ENCODE results near the gene TENT4B.

TENT4B gene

GRCh38 chr16:50271148-50272041 lies 118.3 kb downstream of the TENT4B start:
- H2AFZ ChIP-seq (ENCODE audit: low read depth, low read length) = no peak overlapping the region
- H3K4me3 ChIP-seq (ENCODE audit: low read length) = no peak overlapping the region
- peaks cover 5% of the 10 kb centered on the region for H3K4me1 ChIP-seq (ENCODE audit: insufficient read depth, low read length)
- no peaks in the 10 kb centered on the region for H3K36me3 ChIP-seq (ENCODE audit: insufficient read depth, low read length)
- no peaks in the 10 kb centered on the region for H3K9me3 ChIP-seq (ENCODE audit: low read length)
- no peaks in the 10 kb centered on the region for H3K27me3 ChIP-seq (ENCODE audit: insufficient read depth, low read length)

GRCh38 chr16:50272111-50272571 lies 119.0 kb downstream of the TENT4B start:
- no peaks in the 10 kb centered on the region for H3K27me3 ChIP-seq (ENCODE audit: insufficient read depth, low read length)

GRCh38 chr16:50272687-50273381 lies 119.7 kb downstream of the TENT4B start:
- Histone ChIP-seq H2AFZ (ENCODE audit: low read depth, low read length) (no peak overlapping the region), H3K4me1 (ENCODE audit: insufficient read depth, low read length) (no peaks in the 10 kb centered on the region), H3K36me3 (ENCODE audit: insufficient read depth, low read length) (no peaks in the 10 kb centered on the region), H3K9me3 (ENCODE audit: low read length) (no peaks in the 10 kb centered on the region), H3K27me3 (ENCODE audit: insufficient read depth, low read length) (no peaks in the 10 kb centered on the region), H3K4me3 (ENCODE audit: low read length) (no peak overlapping the region)

More at GRCh38 chr16:50272111-50272571, 119.0 kb downstream of the TENT4B start:
- Histone ChIP-seq H3K36me3 (ENCODE audit: insufficient read depth, low read length) (no peaks in the 10 kb centered on the region), H3K4me3 (ENCODE audit: low read length) (no peak overlapping the region), H3K9me3 (ENCODE audit: low read length) (no peaks in the 10 kb centered on the region), H2AFZ (ENCODE audit: low read depth, low read length) (no peak overlapping the region), H3K4me1 (ENCODE audit: insufficient read depth, low read length) (no peaks in the 10 kb centered on the region)

GRCh38 chr16:50273382-50273690 lies 120.2 kb downstream of the TENT4B start:
- Histone ChIP-seq H3K36me3 (ENCODE audit: insufficient read depth, low read length) (no peaks in the 10 kb centered on the region), H2AFZ (ENCODE audit: low read depth, low read length) (no peak overlapping the region), H3K4me3 (ENCODE audit: low read length) (no peak overlapping the region), H3K9me3 (ENCODE audit: low read length) (no peaks in the 10 kb centered on the region), H3K4me1 (ENCODE audit: insufficient read depth, low read length) (no peaks in the 10 kb centered on the region), H3K27me3 (ENCODE audit: insufficient read depth, low read length) (no peaks in the 10 kb centered on the region)

- Histone ChIP-seq H3K9me3 (ENCODE audit: low read length) (no peaks in the 10 kb centered on the region), H3K27me3 (ENCODE audit: insufficient read depth, low read length) (no peaks in the 10 kb centered on the region), H3K36me3 (ENCODE audit: insufficient read depth, low read length) (no peaks in the 10 kb centered on the region), H3K4me1 (ENCODE audit: insufficient read depth, low read length) (no peaks in the 10 kb centered on the region), H2AFZ (ENCODE audit: low read depth, low read length) (no peak overlapping the region), H3K4me3 (ENCODE audit: low read length) (no peak overlapping the region)
Observed at GRCh38 chr16:50273888-50274325, 120.8 kb downstream of the TENT4B start.

GRCh38 chr16:50274326-50275097 lies 121.4 kb downstream of the TENT4B start:
- Histone ChIP-seq H3K4me1 (ENCODE audit: insufficient read depth, low read length) (no peaks in the 10 kb centered on the region), H3K9me3 (ENCODE audit: low read length) (no peaks in the 10 kb centered on the region), H3K36me3 (ENCODE audit: insufficient read depth, low read length) (no peaks in the 10 kb centered on the region), H3K4me3 (ENCODE audit: low read length) (no peak overlapping the region), H2AFZ (ENCODE audit: low read depth, low read length) (no peak overlapping the region), H3K27me3 (ENCODE audit: insufficient read depth, low read length) (no peaks in the 10 kb centered on the region)

- no peaks in the 10 kb centered on the region for H3K4me1 ChIP-seq (ENCODE audit: insufficient read depth, low read length)
- H3K27me3 ChIP-seq (ENCODE audit: insufficient read depth, low read length) = no peaks in the 10 kb centered on the region
- no peak overlapping the region for H2AFZ ChIP-seq (ENCODE audit: low read depth, low read length)
- H3K9me3 ChIP-seq (ENCODE audit: low read length) = no peaks in the 10 kb centered on the region
- H3K4me3 ChIP-seq (ENCODE audit: low read length) = no peak overlapping the region
- no peaks in the 10 kb centered on the region for H3K36me3 ChIP-seq (ENCODE audit: insufficient read depth, low read length)
Observed at GRCh38 chr16:50275098-50275415, 122.0 kb downstream of the TENT4B start.

- Histone ChIP-seq H3K27me3 (ENCODE audit: insufficient read depth, low read length) (no peaks in the 10 kb centered on the region), H3K36me3 (ENCODE audit: insufficient read depth, low read length) (no peaks in the 10 kb centered on the region), H3K9me3 (ENCODE audit: low read length) (no peaks in the 10 kb centered on the region)
Observed at GRCh38 chr16:50275428-50276325, 122.6 kb downstream of the TENT4B start.

GRCh38 chr16:50276326-50276640 lies 123.2 kb downstream of the TENT4B start:
- H2AFZ ChIP-seq (ENCODE audit: low read depth, low read length) = no peak overlapping the region
- H3K36me3 ChIP-seq (ENCODE audit: insufficient read depth, low read length) = no peaks in the 10 kb centered on the region
- no peaks in the 10 kb centered on the region for H3K4me1 ChIP-seq (ENCODE audit: insufficient read depth, low read length)
- no peaks in the 10 kb centered on the region for H3K27me3 ChIP-seq (ENCODE audit: insufficient read depth, low read length)
- H3K4me3 ChIP-seq (ENCODE audit: low read length) = no peak overlapping the region
- no peaks in the 10 kb centered on the region for H3K9me3 ChIP-seq (ENCODE audit: low read length)

More at GRCh38 chr16:50275428-50276325, 122.6 kb downstream of the TENT4B start:
- Histone ChIP-seq H2AFZ (ENCODE audit: low read depth, low read length) (no peak overlapping the region), H3K4me1 (ENCODE audit: insufficient read depth, low read length) (no peaks in the 10 kb centered on the region), H3K4me3 (ENCODE audit: low read length) (no peak overlapping the region)

- H3K36me3 ChIP-seq (ENCODE audit: insufficient read depth, low read length) = no peaks in the 10 kb centered on the region
- H3K4me1 ChIP-seq (ENCODE audit: insufficient read depth, low read length) = no peaks in the 10 kb centered on the region
- no peaks in the 10 kb centered on the region for H3K27me3 ChIP-seq (ENCODE audit: insufficient read depth, low read length)
- H2AFZ ChIP-seq (ENCODE audit: low read depth, low read length) = no peak overlapping the region
- H3K4me3 ChIP-seq (ENCODE audit: low read length) = no peak overlapping the region
- no peaks in the 10 kb centered on the region for H3K9me3 ChIP-seq (ENCODE audit: low read length)
Observed at GRCh38 chr16:50276801-50277555, 123.9 kb downstream of the TENT4B start.

GRCh38 chr16:50278251-50278650 lies 125.1 kb downstream of the TENT4B start:
- Histone ChIP-seq H3K4me3 (ENCODE audit: low read length) (no peak overlapping the region), H3K4me1 (ENCODE audit: insufficient read depth, low read length) (no peaks in the 10 kb centered on the region), H3K9me3 (ENCODE audit: low read length) (no peaks in the 10 kb centered on the region)

GRCh38 chr16:50279504-50279865 lies 126.4 kb downstream of the TENT4B start:
- no peaks in the 10 kb centered on the region for H3K36me3 ChIP-seq (ENCODE audit: insufficient read depth, low read length)
- H3K4me3 ChIP-seq (ENCODE audit: low read length) = no peak overlapping the region
- H2AFZ ChIP-seq (ENCODE audit: low read depth, low read length) = no peak overlapping the region
- no peaks in the 10 kb centered on the region for H3K4me1 ChIP-seq (ENCODE audit: insufficient read depth, low read length)
- H3K27me3 ChIP-seq (ENCODE audit: insufficient read depth, low read length) = no peaks in the 10 kb centered on the region
- H3K9me3 ChIP-seq (ENCODE audit: low read length) = no peaks in the 10 kb centered on the region

More at GRCh38 chr16:50278251-50278650, 125.1 kb downstream of the TENT4B start:
- H2AFZ ChIP-seq (ENCODE audit: low read depth, low read length) = no peak overlapping the region
- no peaks in the 10 kb centered on the region for H3K27me3 ChIP-seq (ENCODE audit: insufficient read depth, low read length)
- no peaks in the 10 kb centered on the region for H3K36me3 ChIP-seq (ENCODE audit: insufficient read depth, low read length)
